GM12873 (cell line): Measurements from ENCODE around the gene VWA5A.

Experiments used
- TF ChIP-seq, protein P1 (sequence below): IDR thresholded peaks from 2 replicates; pipeline ENCODE4 v1.5.1; 2012; ENCODE audit warnings: low read depth, mild to moderate bottlenecking, moderate library complexity, low read length, control low read depth; ENCODE audit not compliant: insufficient read depth; ENCODE audit errors: missing control alignments

Gene VWA5A

GRCh38 chr11:124114942-124115781, at the start of gene VWA5A:
Gene VWA5A, plus strand, starts transcription at chr11:124115450. Its CDS starts 2,062 bp downstream, at chr11:124117512.
- TF ChIP-seq, protein P1, sequence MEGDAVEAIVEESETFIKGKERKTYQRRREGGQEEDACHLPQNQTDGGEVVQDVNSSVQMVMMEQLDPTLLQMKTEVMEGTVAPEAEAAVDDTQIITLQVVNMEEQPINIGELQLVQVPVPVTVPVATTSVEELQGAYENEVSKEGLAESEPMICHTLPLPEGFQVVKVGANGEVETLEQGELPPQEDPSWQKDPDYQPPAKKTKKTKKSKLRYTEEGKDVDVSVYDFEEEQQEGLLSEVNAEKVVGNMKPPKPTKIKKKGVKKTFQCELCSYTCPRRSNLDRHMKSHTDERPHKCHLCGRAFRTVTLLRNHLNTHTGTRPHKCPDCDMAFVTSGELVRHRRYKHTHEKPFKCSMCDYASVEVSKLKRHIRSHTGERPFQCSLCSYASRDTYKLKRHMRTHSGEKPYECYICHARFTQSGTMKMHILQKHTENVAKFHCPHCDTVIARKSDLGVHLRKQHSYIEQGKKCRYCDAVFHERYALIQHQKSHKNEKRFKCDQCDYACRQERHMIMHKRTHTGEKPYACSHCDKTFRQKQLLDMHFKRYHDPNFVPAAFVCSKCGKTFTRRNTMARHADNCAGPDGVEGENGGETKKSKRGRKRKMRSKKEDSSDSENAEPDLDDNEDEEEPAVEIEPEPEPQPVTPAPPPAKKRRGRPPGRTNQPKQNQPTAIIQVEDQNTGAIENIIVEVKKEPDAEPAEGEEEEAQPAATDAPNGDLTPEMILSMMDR: no peak

DNA sequence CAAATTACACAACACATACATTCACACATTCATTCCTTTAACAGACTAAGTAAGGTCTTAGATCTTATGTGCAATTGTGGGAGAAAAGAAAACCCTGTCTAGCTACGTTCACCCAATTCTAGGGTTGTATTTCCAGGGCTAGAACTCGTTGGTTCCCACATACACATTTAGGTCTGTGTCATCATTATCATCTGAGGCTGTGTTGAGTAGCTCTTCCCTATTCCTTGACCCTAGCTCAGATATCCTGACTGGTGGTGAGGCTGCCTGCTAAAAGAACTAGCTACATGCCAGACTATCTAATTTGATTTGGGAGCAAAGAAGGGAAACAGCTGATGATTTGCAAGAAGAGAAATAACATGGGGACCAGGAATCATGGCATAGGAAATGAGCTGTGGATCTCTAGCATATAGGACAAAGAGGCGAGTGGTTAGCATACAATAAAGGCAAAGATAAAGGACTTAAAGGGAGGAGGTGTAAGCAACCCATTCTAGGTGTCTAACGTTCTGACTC, 46.6 kb upstream of the VWA5A start:
- TF ChIP-seq, protein P1: no peak

DNA sequence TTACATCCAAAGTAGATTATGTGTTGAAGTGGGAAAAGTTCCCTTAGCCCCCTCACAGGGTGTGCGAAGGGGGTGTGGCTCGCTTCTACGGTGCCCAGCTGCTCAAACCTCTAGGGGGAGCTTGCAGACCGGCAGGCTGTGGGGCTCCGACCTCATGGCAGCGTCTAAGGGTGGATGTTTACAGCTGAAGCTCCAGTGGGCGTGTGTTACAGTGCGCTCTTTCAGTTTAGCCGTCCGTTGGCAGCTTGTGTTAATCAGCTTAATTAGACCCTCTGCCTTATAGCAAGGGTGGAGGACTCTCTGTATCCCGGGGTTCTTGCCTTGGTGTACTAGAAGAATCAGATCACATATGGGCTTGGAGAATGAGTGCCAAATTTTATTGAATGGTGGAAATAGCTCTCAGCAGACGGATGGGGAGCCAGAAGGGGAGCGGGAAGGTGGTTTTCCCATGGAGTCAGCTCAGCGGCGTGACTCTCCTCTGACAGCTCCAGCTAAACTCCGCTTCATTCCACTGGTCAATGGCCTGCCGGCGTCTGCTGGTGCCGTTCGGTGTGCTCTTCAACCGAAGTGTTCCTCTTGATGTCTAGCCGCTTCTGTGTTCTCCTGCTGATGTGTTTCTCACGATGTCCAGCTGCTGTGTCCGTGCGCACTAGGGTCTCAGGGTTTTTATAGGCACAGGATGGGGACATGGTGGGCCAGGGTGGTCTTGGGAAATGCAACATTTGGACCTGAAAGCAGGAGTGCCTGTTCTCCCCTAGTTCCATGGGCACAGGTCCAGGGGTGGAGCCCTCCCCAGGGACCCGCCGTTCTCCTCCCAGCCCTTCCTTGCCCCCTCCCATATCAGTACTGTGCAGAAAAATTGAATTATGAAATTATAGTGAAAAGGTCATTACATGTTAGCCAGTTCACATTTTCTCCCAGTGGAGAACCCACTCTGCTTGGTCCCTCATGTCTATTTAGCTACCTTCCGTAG, 45.5 kb upstream of the VWA5A start:
- TF ChIP-seq, protein P1: peak; percentile 73

GRCh38 chr11:124070915-124071622, 44.2 kb upstream of the VWA5A start:
- TF ChIP-seq, protein P1: peak; percentile 67

- TF ChIP-seq, protein P1: no peak
These were observed 43.7 kb upstream of the VWA5A start for GRCh38 chr11:124071623-124071948.

DNA sequence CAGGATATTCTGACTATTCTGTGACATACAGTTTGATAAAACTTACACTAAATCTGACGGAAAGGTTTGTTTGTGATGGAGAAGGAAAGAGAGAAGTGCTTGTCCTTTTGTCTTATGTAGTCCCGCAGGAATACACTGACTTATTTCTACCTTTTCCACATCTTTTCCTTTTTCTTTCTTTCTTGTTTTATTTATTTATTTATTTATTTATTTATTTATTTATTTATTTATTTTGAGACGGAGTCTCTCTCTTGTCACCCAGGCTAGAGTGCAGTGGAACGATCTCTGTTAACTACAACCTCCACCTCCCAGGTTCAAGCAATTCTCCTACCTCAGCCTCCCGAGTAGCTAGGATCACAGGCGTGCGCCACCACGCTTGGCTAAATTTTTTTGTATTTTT, 43.1 kb upstream of the VWA5A start:
- TF ChIP-seq, protein P1: no peak
